Stomach (tissue), 9 donors: ENCODE measurements around the gene NEDD4L. TPM values are rescaled to one million over a fixed set of nuclear protein-coding genes. Genes with fewer than 3 reads are reported as not detected.

Experiments used
- DNase-seq, 2 donors: peaks; one replicate each; pipeline versions ENCODE4 v3.0.0 to v3.0.0-alpha.2; 2013 to 2019
- H3K27ac ChIP-seq, 5 donors: fragments of 200-600 bp in 4 of 5; sonication (generic) in 4 of 5; one replicate each; pipeline ENCODE4 v1.5.1; 2013 to 2019; ENCODE audit warnings: mild to moderate bottlenecking in 1 of 5, moderate library complexity in 1 of 5
- H3K27me3 ChIP-seq, 3 donors: fragments of 200-600 bp; sonication (generic); one replicate each; pipeline ENCODE4 v1.5.1; 2017 to 2019; ENCODE audit warnings: mixed run types in 1 of 3
- H3K36me3 ChIP-seq, 4 donors: fragments of 200-600 bp; sonication (generic); 1 replicate in 3 of 4; 2 replicates in 1 of 4; pipeline ENCODE4 v1.5.1; 2016 to 2019
- H3K4me1 ChIP-seq, 4 donors: fragments of 200-600 bp; sonication (generic); one replicate each; pipeline ENCODE4 v1.5.1; 2016 to 2019
- H3K4me3 ChIP-seq, 4 donors: fragments of 200-600 bp; sonication (generic) in 3 of 4; one replicate each; pipeline ENCODE4 v1.5.1; 2016 to 2019; ENCODE audit warnings: mild to moderate bottlenecking in 1 of 4
- H3K9me3 ChIP-seq, 4 donors: fragments of 200-600 bp; sonication (generic); one replicate each; pipeline ENCODE4 v1.5.1; 2016 to 2019
- EP300 ChIP-seq: sonication (generic); formaldehyde crosslinking; IDR thresholded peaks from one replicate; pipeline ENCODE4 v1.6.1; 2017; ENCODE audit warnings: antibody characterized with exemption
- POLR2A ChIP-seq, 4 donors: fragments of 450-650 bp; IDR thresholded peaks; one replicate each; pipeline ENCODE4 v1.6.1; 2016; ENCODE audit warnings: antibody characterized with exemption in 4 of 4, control low read depth in 2 of 4, mild to moderate bottlenecking in 1 of 4, moderate library complexity in 1 of 4
- POLR2AphosphoS5 ChIP-seq, 3 donors: sonication (generic); formaldehyde crosslinking; IDR thresholded peaks; one replicate each; pipeline ENCODE4 v1.6.1; 2016; ENCODE audit warnings: antibody characterized with exemption in 3 of 3
- WGBS, 5 donors: extraction: QIAGEN DNeasy Blood & Tissue Kit in 3 of 5; methylation state at CpG; one replicate each; pipeline versions ENCODE4 v1.1.5 to v1.1.7; 2013 to 2018; 5-methylcytosine and 5-hydroxymethylcytosine counted together
- intact Hi-C: fragments of 100-400 bp; cut with DNase I; formaldehyde crosslinking; loops from one replicate; pipeline ENCODE4 v1.15.1; 2023; ENCODE audit warnings: low total_unique reads
- polyA plus RNA-seq, 3 donors: library from polyadenylated mRNA; stranded (reverse); fragments of 200-250 nt; gene quantifications; one replicate each; pipeline ENCODE4 v1.2.3, GENCODE V29; 2013
- total RNA-seq, 5 donors: library from RNA; depleted of rRNA; stranded (reverse); fragments of >200 nt; gene quantifications; one replicate each; pipeline versions ENCODE4 v1.1.0 to v1.2.3, GENCODE V29; 2014 to 2016
- TF ChIP-seq, protein P1 (sequence below), 7 experiments: fragments of 450-650 bp in 4 of 7; fragments of 200-600 bp in 3 of 7; sonication (generic) in 3 of 7; IDR thresholded peaks; one replicate each; pipeline ENCODE4 v1.5.1; 2016 to 2019; ENCODE audit warnings: antibody characterized with exemption in 7 of 7, control low read depth in 2 of 7, mild to moderate bottlenecking in 1 of 7
- donor health status: healthy with polysubstance abuse.
- donor health status: Bipolar disorder and iron deficiency.
- donor health status: healthy.

The NEDD4L gene
- total and polyA plus RNA-seq, 8 donors = 46.1 to 315 (median 129) TPM

DNA sequence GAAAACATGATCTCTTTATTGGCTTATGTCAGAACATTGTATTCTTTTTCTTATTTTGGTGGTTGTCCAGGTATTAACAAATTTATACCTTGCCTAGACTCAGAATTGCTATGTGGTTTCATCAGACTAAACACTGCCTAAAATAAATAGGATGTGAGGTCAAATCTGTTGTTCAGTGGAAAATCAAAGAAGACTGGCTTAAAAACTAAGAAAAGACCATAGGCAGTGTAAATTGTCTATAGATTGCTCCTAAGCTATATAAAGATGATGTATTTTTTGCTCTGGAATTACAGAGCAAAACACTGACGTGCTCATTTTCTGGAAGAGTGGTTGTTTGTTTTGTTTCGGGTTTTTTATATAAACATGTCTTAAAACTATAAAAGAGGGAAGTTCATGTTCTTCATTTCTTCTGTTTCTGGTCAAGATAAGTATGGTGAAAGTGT lies 318.8 kb downstream of the NEDD4L start:
- Histone ChIP-seq H3K4me1 (peaks cover 0 to 7% (median 2%) of the 10 kb centered on the region in 4 donors), H3K9me3 (no peaks in the 10 kb centered on the region), H3K36me3 (peaks cover 35 to 75% (median 57%) of the 10 kb centered on the region in 4 donors), H3K27me3 (no peaks in the 10 kb centered on the region), H3K4me3 (no peak overlapping the region), H3K27ac (peak overlapping the region in 4 of 5 donors; percentile 45 to 74 (median 57))
- intact Hi-C loops = no loop called here
- DNase-seq = no peak
- TF ChIP-seq EP300 = no peak
- TF ChIP-seq, protein P1, sequence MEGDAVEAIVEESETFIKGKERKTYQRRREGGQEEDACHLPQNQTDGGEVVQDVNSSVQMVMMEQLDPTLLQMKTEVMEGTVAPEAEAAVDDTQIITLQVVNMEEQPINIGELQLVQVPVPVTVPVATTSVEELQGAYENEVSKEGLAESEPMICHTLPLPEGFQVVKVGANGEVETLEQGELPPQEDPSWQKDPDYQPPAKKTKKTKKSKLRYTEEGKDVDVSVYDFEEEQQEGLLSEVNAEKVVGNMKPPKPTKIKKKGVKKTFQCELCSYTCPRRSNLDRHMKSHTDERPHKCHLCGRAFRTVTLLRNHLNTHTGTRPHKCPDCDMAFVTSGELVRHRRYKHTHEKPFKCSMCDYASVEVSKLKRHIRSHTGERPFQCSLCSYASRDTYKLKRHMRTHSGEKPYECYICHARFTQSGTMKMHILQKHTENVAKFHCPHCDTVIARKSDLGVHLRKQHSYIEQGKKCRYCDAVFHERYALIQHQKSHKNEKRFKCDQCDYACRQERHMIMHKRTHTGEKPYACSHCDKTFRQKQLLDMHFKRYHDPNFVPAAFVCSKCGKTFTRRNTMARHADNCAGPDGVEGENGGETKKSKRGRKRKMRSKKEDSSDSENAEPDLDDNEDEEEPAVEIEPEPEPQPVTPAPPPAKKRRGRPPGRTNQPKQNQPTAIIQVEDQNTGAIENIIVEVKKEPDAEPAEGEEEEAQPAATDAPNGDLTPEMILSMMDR (IDR thresholded peaks at IDR 0.05) = no peak
- TF ChIP-seq POLR2AphosphoS5 (IDR thresholded peaks at IDR 0.05) = no peak
- TF ChIP-seq POLR2A (IDR thresholded peaks at IDR 0.05) = no peak
- 55 to 76% (median 71%) methylated on average over 2 of the region's 2 CpGs for WGBS, 5 donors

DNA sequence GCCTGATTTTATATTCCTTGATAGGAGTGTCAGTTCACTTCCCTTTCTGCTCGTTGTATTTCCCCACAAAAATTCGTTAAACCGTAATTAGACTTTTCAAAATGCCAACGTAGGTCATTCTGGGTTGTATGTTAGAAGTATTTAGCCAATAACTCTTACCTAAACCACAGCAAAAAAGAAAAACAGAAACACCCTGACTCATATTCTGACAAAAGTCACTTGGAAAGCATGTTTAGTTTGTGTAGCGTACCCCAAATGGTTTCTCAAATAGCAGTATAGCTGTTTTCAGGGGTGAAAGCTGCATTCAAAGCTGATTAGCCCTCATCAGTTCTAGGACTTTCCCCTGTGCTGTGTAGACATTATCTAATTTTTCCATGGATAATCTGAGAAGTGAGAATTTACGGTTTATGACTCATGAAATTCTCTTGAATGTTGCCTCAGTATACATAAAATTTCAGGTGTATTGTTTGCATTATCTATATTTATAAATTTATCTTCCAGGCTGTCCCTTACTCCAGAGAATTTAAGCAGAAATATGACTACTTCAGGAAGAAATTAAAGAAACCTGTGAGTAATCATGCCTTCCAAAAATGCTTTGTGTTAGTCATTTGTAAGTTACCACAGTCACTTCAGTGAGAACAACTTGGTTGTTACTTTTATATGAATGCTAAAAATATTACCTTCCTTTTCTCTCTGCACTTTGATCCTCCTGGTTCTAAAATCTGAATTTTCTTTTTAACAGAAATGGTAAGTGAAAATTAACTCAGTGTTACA lies 319.9 kb downstream of the NEDD4L start:
- Histone ChIP-seq H3K9me3 (no peaks in the 10 kb centered on the region), H3K27me3 (no peaks in the 10 kb centered on the region), H3K4me1 (peaks cover 0 to 7% (median 2%) of the 10 kb centered on the region in 4 donors), H3K4me3 (no peak overlapping the region), H3K36me3 (peaks cover 38 to 83% (median 58%) of the 10 kb centered on the region in 4 donors), H3K27ac (no peak overlapping the region)
- DNase-seq = no peak
- no peak for TF ChIP-seq POLR2A (IDR thresholded peaks at IDR 0.05)
- TF ChIP-seq EP300 = no peak
- TF ChIP-seq, protein P1 (IDR thresholded peaks at IDR 0.05) = no peak
- no peak for TF ChIP-seq POLR2AphosphoS5 (IDR thresholded peaks at IDR 0.05)
- 84 to 87% (median 87%) methylated on average over 6 of the region's 6 CpGs for WGBS, 5 donors
- intact Hi-C loops = no loop called here

- WGBS, 5 donors = 90 to 96% (median 94%) methylated on average over 7 of the region's 7 CpGs
- Histone ChIP-seq H3K36me3 (peaks cover 48 to 83% (median 69%) of the 10 kb centered on the region in 4 donors), H3K4me1 (peaks cover 0 to 7% (median 2%) of the 10 kb centered on the region in 4 donors), H3K27me3 (no peaks in the 10 kb centered on the region), H3K4me3 (no peak overlapping the region), H3K27ac (no peak overlapping the region), H3K9me3 (no peaks in the 10 kb centered on the region)
- intact Hi-C loops = no loop called here
- TF ChIP-seq EP300 (no peak), POLR2AphosphoS5 (IDR thresholded peaks at IDR 0.05) (no peak), POLR2A (IDR thresholded peaks at IDR 0.05) (no peak)
- TF ChIP-seq, protein P1 (IDR thresholded peaks at IDR 0.05) = no peak
- DNase-seq = no peak
Measured at GRCh38 chr18:58364876-58365528, 321.0 kb downstream of the NEDD4L start.

- Histone ChIP-seq H3K4me3 (no peak overlapping the region), H3K27ac (no peak overlapping the region), H3K36me3 (peaks cover 56 to 90% (median 84%) of the 10 kb centered on the region in 4 donors), H3K27me3 (no peaks in the 10 kb centered on the region), H3K9me3 (no peaks in the 10 kb centered on the region), H3K4me1 (peaks cover 0 to 2% (median 0%) of the 10 kb centered on the region in 4 donors)
- TF ChIP-seq POLR2A (IDR thresholded peaks at IDR 0.05) (no peak), EP300 (no peak), POLR2AphosphoS5 (IDR thresholded peaks at IDR 0.05) (no peak)
- TF ChIP-seq, protein P1 (IDR thresholded peaks at IDR 0.05) = no peak
- WGBS, 5 donors = 90 to 94% (median 92%) methylated on average over 9 of the region's 9 CpGs
- no peak for DNase-seq
- intact Hi-C loops = no loop called here
Measured at GRCh38 chr18:58367425-58368140, 323.6 kb downstream of the NEDD4L start.
